ENCODE results near the gene DDX25.

Gene DDX25

GRCh38 chr11:125950696-125951651, 46.7 kb downstream of the DDX25 start:
- DNase-seq (ENCODE audit: low read depth): no peak

- DNase-seq (ENCODE audit: low read depth): no peak
Observed at GRCh38 chr11:125951731-125952130, 47.4 kb downstream of the DDX25 start.

GRCh38 chr11:125952559-125952958, 48.3 kb downstream of the DDX25 start:
- no peak for DNase-seq (ENCODE audit: low read depth)

- no peak for DNase-seq (ENCODE audit: low read depth)
Observed at GRCh38 chr11:125952973-125953372, 48.7 kb downstream of the DDX25 start.

DNA sequence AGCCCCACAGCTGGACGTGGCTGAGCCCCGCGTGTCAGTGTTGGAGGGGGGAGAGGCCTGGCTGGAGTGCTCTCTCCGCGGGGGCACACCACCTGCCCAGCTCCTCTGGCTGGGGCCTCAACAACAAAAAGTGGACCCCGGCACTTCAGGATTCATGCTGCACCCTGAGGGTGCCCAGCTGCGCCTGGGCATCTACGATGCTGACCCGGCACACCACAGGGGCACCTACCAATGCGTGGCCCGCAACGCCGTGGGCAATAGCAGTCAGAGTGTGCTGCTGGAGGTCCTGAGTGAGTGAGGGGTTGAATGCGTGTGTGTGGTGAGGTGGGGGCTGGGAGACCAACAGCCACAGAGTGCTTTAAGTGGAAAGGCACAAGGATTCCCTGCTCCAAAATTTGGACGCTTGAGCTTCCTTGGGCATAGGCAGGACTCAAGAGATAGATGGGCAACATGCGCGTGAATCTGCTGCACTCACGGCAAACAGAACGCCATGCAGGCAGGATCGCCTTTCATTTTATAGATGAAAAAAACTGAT, 49.2 kb downstream of the DDX25 start:
- no peak for DNase-seq (ENCODE audit: low read depth)

DNA sequence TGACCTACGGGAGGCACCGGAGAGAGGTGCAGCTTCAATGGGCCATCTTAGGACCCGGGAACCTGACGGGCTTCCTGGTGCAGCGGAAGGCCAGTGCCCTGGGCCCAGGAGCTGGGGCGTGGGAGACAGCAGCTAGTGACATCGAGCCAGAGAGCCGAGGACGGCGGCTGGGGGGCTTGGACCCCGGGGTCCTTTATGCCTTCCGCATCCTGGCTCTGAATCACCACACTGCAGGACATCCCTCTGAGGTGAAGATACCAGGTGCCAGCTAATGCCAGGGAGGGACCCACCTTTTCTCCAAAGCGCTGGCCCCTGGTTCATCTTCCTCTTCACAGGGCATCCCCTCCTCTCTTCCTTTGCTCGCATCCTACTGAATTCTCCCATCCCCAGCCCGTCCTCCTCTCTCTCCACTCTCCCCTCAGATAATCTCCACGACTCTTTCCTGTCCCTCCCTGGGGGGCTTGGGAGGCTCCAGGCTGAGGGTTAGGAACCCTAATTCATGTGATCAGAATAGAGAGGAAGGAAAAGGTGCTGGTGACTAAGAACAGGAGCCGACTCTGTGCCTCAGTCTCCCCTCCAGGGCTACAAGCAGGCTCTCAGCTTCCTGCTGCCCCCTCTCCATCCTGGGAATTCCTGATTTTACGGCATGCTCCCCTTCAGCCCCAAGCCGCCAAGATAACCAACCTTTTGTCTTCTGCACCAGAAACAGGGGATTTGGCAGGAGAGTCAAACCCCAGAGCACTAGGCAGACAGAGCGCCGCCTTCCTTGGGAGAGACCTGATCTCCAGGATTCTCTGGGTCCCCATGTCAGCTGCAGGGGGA, 50.0 kb downstream of the DDX25 start:
- no peak for DNase-seq (ENCODE audit: low read depth)

GRCh38 chr11:125954945-125955640, 50.8 kb downstream of the DDX25 start:
- no peak for DNase-seq (ENCODE audit: low read depth)

DNA sequence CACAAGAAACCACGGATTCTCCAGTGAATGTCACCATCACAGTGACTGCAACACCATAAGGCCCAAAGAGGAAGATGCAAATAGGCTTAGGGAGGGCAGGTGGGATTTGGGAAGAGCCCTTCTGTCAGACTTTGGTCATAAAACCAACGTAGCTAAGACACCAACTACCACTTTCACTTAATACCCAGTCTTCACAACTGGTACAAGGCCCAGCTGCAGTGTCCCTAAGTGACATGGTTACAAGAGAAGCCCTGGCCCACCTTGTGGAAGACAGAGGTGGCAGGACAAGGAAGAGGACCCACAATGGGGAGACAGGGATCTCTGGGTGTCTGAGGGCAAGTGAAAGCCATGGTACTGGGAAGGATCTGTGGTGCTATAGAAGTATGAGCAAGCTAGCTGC, 51.5 kb downstream of the DDX25 start:
- DNase-seq (ENCODE audit: low read depth): no peak

- no peak for DNase-seq (ENCODE audit: low read depth)
Observed at GRCh38 chr11:125956391-125957134, 52.3 kb downstream of the DDX25 start.

DNA sequence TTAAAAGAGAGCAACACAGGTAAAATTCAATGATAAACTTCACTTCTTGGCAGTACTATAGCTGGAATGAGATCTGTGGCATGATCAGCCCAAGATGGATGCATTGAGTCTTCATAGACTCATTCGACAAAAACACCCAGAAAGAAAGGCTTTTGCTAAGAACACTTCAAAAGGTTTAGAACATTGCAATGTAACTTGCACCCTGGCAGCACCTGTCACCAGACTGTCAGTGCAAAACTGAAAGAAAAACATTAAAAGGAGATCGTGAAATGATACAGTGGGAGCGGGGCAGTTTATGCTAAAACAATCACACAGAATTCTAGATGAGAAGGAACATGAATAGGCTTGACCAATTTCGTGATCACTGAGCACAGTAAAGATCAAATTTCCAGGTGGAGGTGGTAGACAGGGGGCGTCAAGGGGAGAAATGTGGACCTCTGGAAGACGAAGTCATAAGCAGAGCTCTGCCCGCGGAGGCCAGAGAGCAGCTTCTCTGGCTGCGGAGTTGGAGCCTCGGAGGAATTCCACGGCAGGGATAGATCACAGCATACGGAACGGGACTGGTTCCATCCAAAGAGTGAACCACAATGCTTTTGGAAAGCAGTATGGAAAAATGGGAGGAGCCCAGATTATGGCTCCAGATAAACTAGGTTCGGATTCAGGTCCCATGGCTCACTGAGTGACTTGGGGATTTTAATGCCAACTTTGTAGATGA, 53.5 kb downstream of the DDX25 start:
- no peak for DNase-seq (ENCODE audit: low read depth)

- no peak for DNase-seq (ENCODE audit: low read depth)
Observed at GRCh38 chr11:125958872-125959400, 54.6 kb downstream of the DDX25 start.

- DNase-seq (ENCODE audit: low read depth): no peak
Observed at GRCh38 chr11:125959511-125959910, 55.2 kb downstream of the DDX25 start.

GRCh38 chr11:125959931-125960330, 55.6 kb downstream of the DDX25 start:
- no peak for DNase-seq (ENCODE audit: low read depth)

- no peak for DNase-seq (ENCODE audit: low read depth)
Observed at GRCh38 chr11:125960771-125961170, 56.5 kb downstream of the DDX25 start.

DNA sequence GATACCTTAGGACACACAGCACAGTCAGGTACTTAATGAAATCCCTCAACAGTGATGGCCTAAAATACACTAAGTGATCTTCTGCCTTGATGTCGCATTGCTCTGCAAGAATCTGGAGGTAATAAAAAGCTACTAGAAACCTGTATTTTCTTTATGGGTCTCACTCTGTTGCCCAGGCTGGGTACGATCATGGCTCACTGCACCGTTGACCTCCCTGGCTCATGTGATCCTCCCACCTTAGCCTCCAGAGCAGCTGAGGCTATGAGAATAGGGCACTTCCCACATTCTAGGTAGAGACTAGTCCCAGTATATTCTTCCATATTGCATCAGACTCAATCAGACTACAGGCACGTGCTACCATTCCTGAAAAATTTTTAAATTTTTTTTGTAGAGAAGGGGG, 63.2 kb downstream of the DDX25 start:
- no peak for DNase-seq (ENCODE audit: low read depth)

DNA sequence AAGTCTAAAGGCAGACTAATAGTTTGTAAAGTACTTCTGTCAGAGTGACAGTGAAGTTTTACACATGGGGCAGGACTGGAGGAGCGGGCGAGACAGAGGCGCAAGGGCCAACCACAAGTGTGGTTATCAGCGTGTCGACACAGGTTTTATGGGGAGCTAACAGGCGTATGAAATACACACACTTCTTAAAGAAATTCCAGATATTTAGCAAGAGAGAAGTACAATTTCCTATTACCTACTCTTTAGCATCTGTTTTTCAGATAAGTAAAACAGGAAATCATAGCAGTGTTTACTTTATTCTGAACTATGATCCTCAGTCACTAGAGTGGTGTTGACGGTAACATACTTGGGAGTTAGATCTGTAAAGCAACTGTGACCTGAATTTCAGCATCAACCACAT, 64.0 kb downstream of the DDX25 start:
- no peak for DNase-seq (ENCODE audit: low read depth)

GRCh38 chr11:125971618-125972017, 67.3 kb downstream of the DDX25 start:
- DNase-seq (ENCODE audit: low read depth): no peak

GRCh38 chr11:125974284-125974683, 70.0 kb downstream of the DDX25 start:
- DNase-seq (ENCODE audit: low read depth): no peak

DNA sequence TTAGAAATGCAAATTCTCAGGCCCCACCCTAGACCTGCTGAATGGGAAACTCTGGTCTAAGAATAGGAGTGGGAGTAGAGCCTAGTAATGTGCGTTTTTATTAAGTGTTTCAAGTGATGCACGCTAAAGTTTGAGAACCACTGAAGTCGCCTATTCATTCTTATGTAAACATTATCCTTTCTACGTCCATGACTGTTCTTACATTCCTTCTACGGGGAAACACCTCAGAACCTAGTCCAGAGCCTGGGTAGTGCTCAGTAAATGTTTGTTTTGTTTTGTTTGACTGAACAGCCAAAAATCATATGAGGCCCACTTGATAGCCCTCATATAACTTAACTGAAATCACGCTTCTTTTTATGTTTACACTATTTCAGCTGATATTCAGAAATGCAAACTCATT, 71.3 kb downstream of the DDX25 start:
- DNase-seq (ENCODE audit: low read depth): no peak

GRCh38 chr11:125976156-125976555, 71.8 kb downstream of the DDX25 start:
- DNase-seq (ENCODE audit: low read depth): no peak

DNA sequence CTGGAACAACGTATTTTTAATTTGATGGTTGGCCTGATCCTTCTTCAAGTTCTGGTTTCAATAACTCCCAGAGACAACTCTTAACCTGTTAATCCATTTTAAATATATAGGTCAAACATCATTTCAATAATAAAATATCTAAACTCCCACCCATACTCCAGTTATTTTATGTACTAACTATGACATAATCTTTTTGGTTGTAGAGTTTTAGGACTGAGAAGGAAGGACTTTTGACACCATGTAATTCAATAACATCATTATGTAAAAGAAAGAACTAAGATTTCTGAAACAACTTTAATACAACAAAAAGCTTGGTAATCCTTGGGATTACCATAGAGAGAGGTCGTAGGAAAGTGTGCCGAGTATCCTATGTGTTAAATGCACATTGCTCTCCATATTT, 73.0 kb downstream of the DDX25 start:
- no peak for DNase-seq (ENCODE audit: low read depth)

Data from ELR (cell line).